ENCODE measurements around the gene PSMD2.

PSMD2 gene

DNA sequence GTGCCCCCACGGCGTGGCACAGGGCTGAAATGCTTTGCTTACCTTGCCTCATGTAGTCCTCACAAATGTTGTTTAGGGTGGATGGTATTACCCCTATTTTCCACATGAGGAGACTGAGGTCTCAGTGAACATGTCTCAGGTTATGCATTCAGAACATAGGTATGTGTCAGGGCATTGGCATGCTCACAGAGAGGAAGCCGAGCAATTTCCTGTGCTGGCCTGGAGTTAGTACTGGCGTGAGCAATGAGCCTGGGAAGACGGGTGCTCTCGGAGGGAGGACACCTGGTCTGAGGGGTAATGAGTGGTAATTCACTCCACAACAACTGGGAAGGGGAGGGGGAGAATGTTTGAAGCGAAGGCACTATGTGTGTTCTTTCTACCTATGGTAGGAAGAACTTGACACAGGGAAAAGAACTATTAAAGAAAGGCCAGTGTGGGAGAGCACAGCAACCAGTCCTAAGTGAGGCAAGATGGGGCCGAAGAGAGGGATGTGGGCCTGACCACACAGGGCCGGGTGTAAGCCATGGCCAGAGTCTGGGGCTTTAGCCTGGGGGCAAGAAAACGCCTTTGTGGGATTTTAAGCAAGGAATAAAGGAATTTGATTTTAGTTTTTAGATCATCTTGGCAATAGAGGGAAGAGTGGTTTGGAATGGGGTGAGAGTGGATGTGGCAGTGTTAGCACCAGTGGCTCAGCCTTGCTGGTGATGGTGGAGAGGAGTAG, 33.5 kb downstream of the PSMD2 start:
- Histone ChIP-seq H3F3A (ENCODE audit: insufficient read depth) (peaks cover 46% of the 10 kb centered on the region), H3K36me3 (ENCODE audit: low read length) (peaks cover 30% of the 10 kb centered on the region; the same call in 1 of the 2 replicates)
- no peak for TF ChIP-seq EZH2phosphoT487 (conservative IDR thresholded peaks at IDR 0.05; ENCODE audit: low read length)
- TF ChIP-seq, protein P1, sequence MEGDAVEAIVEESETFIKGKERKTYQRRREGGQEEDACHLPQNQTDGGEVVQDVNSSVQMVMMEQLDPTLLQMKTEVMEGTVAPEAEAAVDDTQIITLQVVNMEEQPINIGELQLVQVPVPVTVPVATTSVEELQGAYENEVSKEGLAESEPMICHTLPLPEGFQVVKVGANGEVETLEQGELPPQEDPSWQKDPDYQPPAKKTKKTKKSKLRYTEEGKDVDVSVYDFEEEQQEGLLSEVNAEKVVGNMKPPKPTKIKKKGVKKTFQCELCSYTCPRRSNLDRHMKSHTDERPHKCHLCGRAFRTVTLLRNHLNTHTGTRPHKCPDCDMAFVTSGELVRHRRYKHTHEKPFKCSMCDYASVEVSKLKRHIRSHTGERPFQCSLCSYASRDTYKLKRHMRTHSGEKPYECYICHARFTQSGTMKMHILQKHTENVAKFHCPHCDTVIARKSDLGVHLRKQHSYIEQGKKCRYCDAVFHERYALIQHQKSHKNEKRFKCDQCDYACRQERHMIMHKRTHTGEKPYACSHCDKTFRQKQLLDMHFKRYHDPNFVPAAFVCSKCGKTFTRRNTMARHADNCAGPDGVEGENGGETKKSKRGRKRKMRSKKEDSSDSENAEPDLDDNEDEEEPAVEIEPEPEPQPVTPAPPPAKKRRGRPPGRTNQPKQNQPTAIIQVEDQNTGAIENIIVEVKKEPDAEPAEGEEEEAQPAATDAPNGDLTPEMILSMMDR (IDR thresholded peaks at IDR 0.05; ENCODE audit: insufficient read depth, low read length, poor library complexity, severe bottlenecking), result no peak

DNA sequence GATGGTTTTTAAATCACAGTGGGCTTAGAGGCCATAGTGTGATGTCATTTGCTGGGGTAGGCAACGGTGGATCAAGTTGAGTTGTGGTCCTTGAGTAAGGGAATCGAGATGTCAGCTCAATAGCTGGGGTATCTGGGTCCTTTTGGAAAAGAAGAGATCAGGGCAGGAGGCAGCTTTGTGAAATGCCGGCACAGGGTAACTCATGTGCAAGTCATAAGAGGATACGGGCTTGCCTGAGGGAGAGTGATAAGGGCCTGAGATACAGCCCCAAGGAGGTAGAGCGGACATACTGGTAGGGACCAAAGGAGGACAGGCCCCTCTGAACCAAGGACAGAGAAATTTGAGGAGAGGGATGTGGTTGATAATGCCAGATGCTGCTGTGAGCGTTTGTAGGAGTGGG, 34.1 kb downstream of the PSMD2 start:
- TF ChIP-seq, protein P1 (IDR thresholded peaks at IDR 0.05; ENCODE audit: insufficient read depth, low read length, poor library complexity, severe bottlenecking), result no peak
- no peak for TF ChIP-seq EZH2phosphoT487 (conservative IDR thresholded peaks at IDR 0.05; ENCODE audit: low read length)
- H3K27ac ChIP-seq (ENCODE audit: low read depth, low read length), result no peak overlapping the region

More for the DNA sequence above, 33.5 kb downstream of the PSMD2 start:
- no peaks in the 10 kb centered on the region for H3K9me3 ChIP-seq (ENCODE audit: insufficient read depth, low read length)
- H3K4me3 ChIP-seq (ENCODE audit: insufficient read depth, low read length, poor library complexity, severe bottlenecking), result no peak overlapping the region
- no peak overlapping the region for H2AFZ ChIP-seq (ENCODE audit: low read depth, low read length, severe bottlenecking)
- no peaks in the 10 kb centered on the region for H3K79me2 ChIP-seq (ENCODE audit: insufficient read depth, low read length)
- H3K4me2 ChIP-seq (ENCODE audit: low read depth, low read length, poor library complexity, severe bottlenecking), result no peak overlapping the region
- peaks cover 3% of the 10 kb centered on the region; the same call in 1 of the 2 replicates for H4K20me1 ChIP-seq (ENCODE audit: low read depth, low read length)
- H3K27ac ChIP-seq (ENCODE audit: low read depth, low read length), result no peak overlapping the region
- no peak overlapping the region for H3K9ac ChIP-seq (ENCODE audit: low read length)
- no peaks in the 10 kb centered on the region for H3K9me2 ChIP-seq (replicated peaks; ENCODE audit: insufficient read depth, low read length)
- no peaks in the 10 kb centered on the region for H3K27me3 ChIP-seq (ENCODE audit: low read length)

DNA sequence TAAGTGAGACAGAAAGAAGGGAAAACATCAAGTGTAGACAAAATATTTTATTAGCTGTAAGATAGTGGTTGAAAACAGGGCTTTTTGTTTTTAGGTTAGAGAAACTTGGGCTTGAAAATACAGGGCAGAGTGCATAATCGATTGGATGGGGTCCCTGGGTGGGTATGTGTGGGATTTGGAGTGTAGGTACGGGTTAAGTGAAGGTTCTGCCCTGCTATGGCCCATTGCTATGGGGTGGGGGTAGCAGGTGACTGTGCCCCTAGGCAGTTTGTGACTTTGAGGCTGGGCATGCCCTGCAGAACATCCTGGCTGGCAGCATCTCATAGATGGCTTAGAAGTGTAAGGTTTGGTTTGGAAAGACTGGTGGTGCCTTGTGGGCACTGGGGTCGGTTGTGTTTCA, 34.7 kb downstream of the PSMD2 start:
- H3K27ac ChIP-seq (ENCODE audit: low read depth, low read length), result no peak overlapping the region
- no peak for TF ChIP-seq EZH2phosphoT487 (conservative IDR thresholded peaks at IDR 0.05; ENCODE audit: low read length)
- TF ChIP-seq, protein P1 (IDR thresholded peaks at IDR 0.05; ENCODE audit: insufficient read depth, low read length, poor library complexity, severe bottlenecking), result no peak
- no peak overlapping the region for H3K9ac ChIP-seq (ENCODE audit: low read length)
- H3F3A ChIP-seq (ENCODE audit: insufficient read depth), result peaks cover 46% of the 10 kb centered on the region
- H3K79me2 ChIP-seq (ENCODE audit: insufficient read depth, low read length), result no peaks in the 10 kb centered on the region
- peaks cover 3% of the 10 kb centered on the region; the same call in 1 of the 2 replicates for H4K20me1 ChIP-seq (ENCODE audit: low read depth, low read length)
- H3K9me2 ChIP-seq (replicated peaks; ENCODE audit: insufficient read depth, low read length), result no peaks in the 10 kb centered on the region
- peaks cover 30% of the 10 kb centered on the region; the same call in 1 of the 2 replicates for H3K36me3 ChIP-seq (ENCODE audit: low read length)
- H3K4me3 ChIP-seq (ENCODE audit: insufficient read depth, low read length, poor library complexity, severe bottlenecking), result no peak overlapping the region
- H2AFZ ChIP-seq (ENCODE audit: low read depth, low read length, severe bottlenecking), result no peak overlapping the region
- H3K27me3 ChIP-seq (ENCODE audit: low read length), result no peaks in the 10 kb centered on the region
- H3K9me3 ChIP-seq (ENCODE audit: insufficient read depth, low read length), result no peaks in the 10 kb centered on the region
- H3K4me2 ChIP-seq (ENCODE audit: low read depth, low read length, poor library complexity, severe bottlenecking), result no peak overlapping the region

More for the DNA sequence above, 34.1 kb downstream of the PSMD2 start:
- no peak overlapping the region for H3K9ac ChIP-seq (ENCODE audit: low read length)
- H4K20me1 ChIP-seq (ENCODE audit: low read depth, low read length), result peaks cover 3% of the 10 kb centered on the region; the same call in 1 of the 2 replicates
- H3K36me3 ChIP-seq (ENCODE audit: low read length), result peaks cover 30% of the 10 kb centered on the region; the same call in 1 of the 2 replicates
- no peak overlapping the region for H3K4me3 ChIP-seq (ENCODE audit: insufficient read depth, low read length, poor library complexity, severe bottlenecking)
- H2AFZ ChIP-seq (ENCODE audit: low read depth, low read length, severe bottlenecking), result no peak overlapping the region
- H3F3A ChIP-seq (ENCODE audit: insufficient read depth), result peaks cover 46% of the 10 kb centered on the region
- no peaks in the 10 kb centered on the region for H3K9me2 ChIP-seq (replicated peaks; ENCODE audit: insufficient read depth, low read length)
- no peaks in the 10 kb centered on the region for H3K79me2 ChIP-seq (ENCODE audit: insufficient read depth, low read length)
- H3K27me3 ChIP-seq (ENCODE audit: low read length), result no peaks in the 10 kb centered on the region
- no peak overlapping the region for H3K4me2 ChIP-seq (ENCODE audit: low read depth, low read length, poor library complexity, severe bottlenecking)
- no peaks in the 10 kb centered on the region for H3K9me3 ChIP-seq (ENCODE audit: insufficient read depth, low read length)
